Measurements from ENCODE around the gene F2. TPM values are rescaled to one million over a fixed set of nuclear protein-coding genes. Genes with fewer than 3 reads are reported as not detected.

The F2 gene
- total RNA-seq, 4 donors from 2014 or later = 1.4 to 3.0 TPM; not detected in 2

GRCh38 chr11:46723359-46723680 is 4.3 kb downstream of the F2 start:
- Histone ChIP-seq H3K4me3 (no peak overlapping the region), H3K27me3 (no peaks in the 10 kb centered on the region), H3K27ac (no peak overlapping the region), H3K4me1 (no peaks in the 10 kb centered on the region), H3K9me3 (no peaks in the 10 kb centered on the region), H3K36me3 (no peaks in the 10 kb centered on the region)
- in situ Hi-C loops (cut with MboI; ENCODE audit: low sequenced_read_pairs in 4 of 4) (no loop called here), intact Hi-C loops (cut with DNase I; ENCODE audit: low total_unique reads) (no loop called here)
- no peak for TF ChIP-seq CTCF (IDR thresholded peaks at IDR 0.05 in 4 of 5, conservative IDR thresholded peaks at IDR 0.05 in 1 of 5)
- no peak for TF ChIP-seq POLR2A (IDR thresholded peaks at IDR 0.05)
- DNase-seq = no peak
- no peak for ATAC-seq

GRCh38 chr11:46724088-46724487 is 5.1 kb downstream of the F2 start:
- H3K9me3 ChIP-seq = no peaks in the 10 kb centered on the region
- ATAC-seq = no peak
- no peak for TF ChIP-seq CTCF (IDR thresholded peaks at IDR 0.05 in 4 of 5, conservative IDR thresholded peaks at IDR 0.05 in 1 of 5)
- TF ChIP-seq POLR2A (IDR thresholded peaks at IDR 0.05) = no peak
- intact Hi-C loops (cut with DNase I; ENCODE audit: low total_unique reads) = no loop called here
- no peak for DNase-seq
- no peak overlapping the region for H3K4me3 ChIP-seq
- H3K4me1 ChIP-seq = no peaks in the 10 kb centered on the region
- in situ Hi-C loops (cut with MboI; ENCODE audit: low sequenced_read_pairs in 4 of 4) = no loop called here
- H3K27me3 ChIP-seq = no peaks in the 10 kb centered on the region
- H3K27ac ChIP-seq = no peak overlapping the region
- no peaks in the 10 kb centered on the region for H3K36me3 ChIP-seq

- Histone ChIP-seq H3K9me3 (no peaks in the 10 kb centered on the region), H3K4me3 (no peak overlapping the region), H3K4me1 (no peaks in the 10 kb centered on the region), H3K27ac (no peak overlapping the region), H3K27me3 (no peaks in the 10 kb centered on the region), H3K36me3 (no peaks in the 10 kb centered on the region)
- intact Hi-C loops (cut with DNase I; ENCODE audit: low total_unique reads) (no loop called here), in situ Hi-C loops (cut with MboI; ENCODE audit: low sequenced_read_pairs in 4 of 4) (no loop called here)
- ATAC-seq (no peak), DNase-seq (no peak)
- no peak for TF ChIP-seq CTCF (IDR thresholded peaks at IDR 0.05 in 4 of 5, conservative IDR thresholded peaks at IDR 0.05 in 1 of 5)
- no peak for TF ChIP-seq POLR2A (IDR thresholded peaks at IDR 0.05)
These were observed 6.6 kb downstream of the F2 start for GRCh38 chr11:46725338-46726205.

GRCh38 chr11:46726206-46726862 is 7.3 kb downstream of the F2 start:
- H3K4me3 ChIP-seq = no peak overlapping the region
- intact Hi-C loops (cut with DNase I; ENCODE audit: low total_unique reads) (no loop called here), in situ Hi-C loops (cut with MboI; ENCODE audit: low sequenced_read_pairs in 4 of 4) (no loop called here)
- no peak for ATAC-seq
- TF ChIP-seq CTCF (IDR thresholded peaks at IDR 0.05 in 4 of 5, conservative IDR thresholded peaks at IDR 0.05 in 1 of 5) = no peak
- TF ChIP-seq POLR2A (IDR thresholded peaks at IDR 0.05) = no peak
- no peaks in the 10 kb centered on the region for H3K27me3 ChIP-seq
- no peak overlapping the region for H3K27ac ChIP-seq
- no peaks in the 10 kb centered on the region for H3K9me3 ChIP-seq
- DNase-seq = no peak
- H3K36me3 ChIP-seq = no peaks in the 10 kb centered on the region
- no peaks in the 10 kb centered on the region for H3K4me1 ChIP-seq
